Stimulated activated CD8-positive, alpha-beta memory T cell treated with anti-CD3 and anti-CD28 coated beads, Interleukin-7, amount 100 ng/mL, for 4 hours (primary cell): ENCODE data around the gene DSTN.

Source experiments
- DNase-seq, 2 donors: peaks; one replicate each; pipeline ENCODE4 v3.0.0-alpha.2; 2020; ENCODE audit warnings: low read depth in 2 of 2

DSTN gene

GRCh38 chr20:17569616-17570346 is at the start of gene DSTN:
DSTN (plus strand) TSS chr20:17570075; CDS start chr20:17570209, 134 bp downstream.
- peak; percentile 67 to 84 for DNase-seq

DNA sequence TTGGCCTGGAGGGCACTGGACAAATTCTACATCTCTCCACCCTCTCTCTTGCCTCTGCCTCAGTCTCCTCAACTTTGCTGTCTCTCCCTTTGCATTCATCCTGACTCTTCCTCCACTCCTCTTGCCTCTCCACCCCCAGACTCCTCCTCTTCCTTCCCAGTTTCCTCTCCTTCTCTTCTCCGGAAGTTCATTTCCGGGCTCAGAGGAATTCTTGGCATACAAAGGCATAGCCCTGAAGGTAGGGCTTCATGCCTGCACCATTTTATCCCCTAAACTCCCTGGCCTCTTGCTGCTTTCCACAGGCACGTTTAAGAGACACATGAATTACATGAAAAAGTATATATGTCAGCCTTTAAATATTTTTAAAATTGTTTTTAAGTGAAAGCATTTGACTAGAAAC is 49.3 kb upstream of the DSTN start:
- no peak for DNase-seq

DNA sequence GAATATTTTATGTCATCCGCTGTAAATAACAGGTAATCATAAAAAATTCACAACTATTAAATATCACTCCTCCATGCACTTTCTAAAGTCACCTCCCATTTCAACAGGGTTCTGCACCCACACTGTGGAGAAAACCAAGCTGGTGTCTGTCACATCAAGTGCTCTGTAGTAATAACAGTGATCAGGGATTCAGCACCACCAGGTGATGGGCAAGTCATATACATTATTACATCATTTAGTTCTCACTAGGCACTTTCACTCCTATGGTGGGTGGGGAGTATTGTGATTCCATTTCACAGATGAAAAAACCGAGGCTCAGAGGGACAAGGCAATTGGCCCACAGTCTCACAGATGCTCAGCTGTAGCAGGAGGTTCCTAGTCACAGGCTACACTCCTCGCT is 47.3 kb upstream of the DSTN start:
- DNase-seq: no peak

GRCh38 chr20:17523326-17523725 is 46.5 kb upstream of the DSTN start:
- no peak for DNase-seq

DNA sequence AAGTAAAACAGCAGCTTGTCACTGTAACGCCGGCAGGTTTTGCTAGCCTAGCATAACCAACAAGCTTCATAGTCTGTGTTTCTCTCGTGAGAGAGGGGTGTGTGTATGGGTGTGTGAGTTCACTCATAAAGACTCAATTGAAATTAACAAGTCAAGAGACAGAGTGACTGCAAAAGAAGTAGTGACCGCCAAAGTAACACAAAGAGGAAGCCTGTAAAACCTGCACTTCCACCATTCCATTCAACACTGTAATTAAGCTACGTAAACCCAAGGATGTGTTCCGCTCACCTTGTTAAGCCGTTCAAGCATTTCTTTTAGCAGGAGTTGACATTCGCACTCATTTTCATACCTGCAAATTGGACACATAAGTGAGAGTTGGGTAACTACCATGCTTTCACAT is 45.3 kb upstream of the DSTN start:
- DNase-seq: no peak

DNA sequence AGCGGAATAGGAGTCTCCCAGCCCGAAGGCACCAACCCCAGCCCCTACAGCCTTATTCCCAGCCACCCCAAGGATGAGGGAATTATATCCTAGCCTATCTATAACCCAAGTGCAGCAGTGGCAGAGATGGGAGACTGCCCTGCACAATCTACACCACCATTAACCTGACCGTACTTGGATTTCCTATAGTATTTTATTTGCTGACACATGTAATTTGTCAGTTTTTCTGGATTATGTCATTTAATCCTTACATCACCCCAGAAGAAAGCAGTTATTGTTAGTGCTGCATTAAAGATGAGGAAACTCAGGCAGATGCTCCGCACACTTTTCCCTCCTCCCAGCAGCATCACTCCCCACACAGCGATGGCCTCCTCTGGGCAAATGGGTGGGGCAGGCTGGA is 44.7 kb upstream of the DSTN start:
- DNase-seq: no peak

GRCh38 chr20:17525650-17526049 is 44.2 kb upstream of the DSTN start:
- no peak for DNase-seq

- DNase-seq: no peak
Measured at GRCh38 chr20:17529586-17529985, 40.3 kb upstream of the DSTN start.

DNA sequence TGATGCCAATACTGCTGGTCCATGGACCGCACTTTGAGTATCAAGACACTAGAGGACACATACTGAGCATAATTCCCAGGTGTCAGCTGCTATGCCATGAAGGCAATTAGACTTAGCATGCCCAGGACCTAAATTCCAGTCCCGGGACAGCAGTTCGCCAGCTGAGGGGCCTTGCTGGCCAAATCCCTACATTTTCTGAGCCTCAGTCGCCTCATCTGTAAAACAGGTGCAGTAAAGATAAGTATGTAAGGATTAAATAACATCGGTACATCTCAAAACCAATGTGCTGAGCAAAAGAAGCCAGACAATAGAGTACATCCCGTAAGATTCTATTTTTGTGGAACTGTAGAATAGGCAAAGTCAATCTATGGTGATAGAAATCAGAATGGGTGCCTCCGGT is 39.7 kb upstream of the DSTN start:
- DNase-seq: no peak

DNA sequence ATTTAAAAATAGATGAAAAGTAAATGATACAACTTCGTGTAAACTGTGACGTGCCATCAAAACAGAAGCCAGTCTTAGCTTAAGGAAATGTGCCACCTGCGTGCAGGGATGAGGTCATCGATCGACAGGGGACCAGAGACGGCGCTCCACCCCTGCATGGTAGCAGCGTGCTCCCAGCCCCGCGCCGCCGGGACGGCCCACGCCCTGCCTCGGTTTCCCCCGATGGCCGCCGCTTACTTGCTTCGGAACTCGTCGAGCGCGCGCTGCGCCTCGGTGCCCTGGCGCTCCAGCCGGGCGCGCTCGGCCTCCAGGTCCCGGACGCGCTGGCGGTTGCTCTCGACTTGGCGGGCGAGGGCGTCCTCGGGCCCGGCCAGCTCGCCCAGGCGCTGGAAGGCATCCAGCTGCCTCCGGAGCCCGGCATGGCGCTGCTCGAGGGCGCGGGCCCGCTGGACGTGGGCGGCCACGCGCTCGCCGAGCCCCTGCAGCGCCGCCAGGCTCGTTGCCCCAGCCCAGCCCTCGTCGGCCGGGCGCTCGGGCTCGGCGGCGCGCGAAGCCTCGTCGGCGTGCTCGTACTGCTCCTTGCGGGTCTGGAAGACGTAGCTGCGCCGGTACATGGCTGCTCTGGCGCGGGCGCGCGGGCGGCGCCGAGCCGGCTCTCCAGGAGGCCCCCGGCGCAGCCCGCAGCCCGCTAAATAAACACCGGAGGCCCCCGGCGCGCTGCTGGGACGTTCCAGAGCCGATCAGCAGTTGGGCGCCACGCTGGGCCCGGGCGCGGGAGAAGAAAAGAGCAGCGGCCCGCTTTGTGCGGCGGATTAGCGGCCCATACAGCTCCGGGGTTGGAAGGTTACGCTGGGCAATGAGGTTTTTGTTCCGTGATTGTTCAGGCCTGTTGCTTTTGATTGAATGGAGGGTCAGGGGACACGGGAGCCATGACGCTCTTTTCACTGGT is 38.9 kb upstream of the DSTN start, which contains the start of gene BFSP1:
Gene BFSP1, minus strand, starts transcription at position 664 of the 949 bp plus-strand sequence. Its CDS starts 50 bp downstream, at position 614.
- DNase-seq: peak; percentile 34 to 35

GRCh38 chr20:17531665-17532025 is 38.2 kb upstream of the DSTN start:
- no peak for DNase-seq

GRCh38 chr20:17533396-17533795 is 36.5 kb upstream of the DSTN start:
- DNase-seq: no peak

GRCh38 chr20:17534077-17534476 is 35.8 kb upstream of the DSTN start:
- DNase-seq: no peak

GRCh38 chr20:17536944-17537444 is 32.9 kb upstream of the DSTN start:
- DNase-seq: peak; percentile 32 to 46

- DNase-seq: no peak
Measured at GRCh38 chr20:17537959-17538358, 31.9 kb upstream of the DSTN start.

- no peak for DNase-seq
Measured at GRCh38 chr20:17538517-17539170, 31.2 kb upstream of the DSTN start.

GRCh38 chr20:17541596-17541995 is 28.3 kb upstream of the DSTN start:
- no peak for DNase-seq

GRCh38 chr20:17541996-17542395 is 27.9 kb upstream of the DSTN start:
- no peak for DNase-seq

DNA sequence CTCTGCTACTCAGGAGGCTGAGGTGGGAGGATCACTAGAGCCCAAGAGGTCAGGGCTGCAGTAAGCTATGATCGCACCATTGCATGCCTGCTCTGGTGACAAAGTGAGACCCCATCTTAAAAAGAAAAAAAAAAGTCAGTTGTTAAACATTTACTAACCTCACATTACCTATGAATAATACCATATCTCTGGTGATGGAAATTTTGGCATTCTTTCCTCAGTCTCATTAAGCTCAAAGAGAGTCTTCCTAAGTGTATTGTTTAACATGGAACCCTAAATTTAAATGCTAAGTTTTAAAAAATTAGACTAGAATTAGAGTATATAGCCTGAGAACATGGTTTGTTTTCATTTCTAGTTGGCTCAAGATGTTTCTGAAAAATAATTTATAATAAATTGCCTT is 27.4 kb upstream of the DSTN start:
- no peak for DNase-seq

DNA sequence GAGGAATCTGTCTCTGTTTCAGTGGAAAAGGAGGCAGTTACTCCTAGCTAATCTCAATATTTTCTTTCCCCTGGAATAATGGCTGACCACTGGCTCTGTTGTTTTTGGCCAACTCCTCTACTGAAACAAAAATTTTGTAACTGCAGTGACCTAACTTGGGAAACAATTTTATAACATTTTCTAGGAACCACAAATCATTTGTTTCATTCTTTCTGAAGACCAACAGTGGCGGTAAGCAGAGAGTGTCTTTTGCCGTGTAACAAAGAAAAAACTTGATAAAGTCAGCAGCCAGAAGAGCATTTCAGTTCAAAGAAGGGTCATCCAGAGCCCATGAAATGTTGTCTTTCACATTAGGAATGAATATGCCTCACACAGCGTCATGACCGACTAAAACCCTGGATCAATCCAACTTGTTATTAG is 26.9 kb upstream of the DSTN start:
- DNase-seq: no peak

- no peak for DNase-seq
Measured at GRCh38 chr20:17543531-17544131, 26.2 kb upstream of the DSTN start.

- no peak for DNase-seq
Measured at GRCh38 chr20:17545127-17545526, 24.7 kb upstream of the DSTN start.
